HepG2 (cell line): Measurements from ENCODE around the gene ICOS.

Source experiments
- EZH2 ChIP-seq: conservative IDR thresholded peaks from 2 replicates; pipeline ENCODE4 v1.6.1; 2012; ENCODE audit warnings: mild to moderate bottlenecking, low read depth, low read length, moderate library complexity
- MYC ChIP-seq: sonication (generic); formaldehyde crosslinking; IDR thresholded peaks from 2 replicates; pipeline ENCODE4 v1.9.0; 2021; ENCODE audit warnings: missing genetic modification reagents, borderline replicate concordance

- TF ChIP-seq MYC (CRISPR knock-in tag), result no peak
- no peak for TF ChIP-seq EZH2
These were observed 17.7 kb upstream of the ICOS start for GRCh38 chr2:203918839-203919238.
